ENCODE data around the gene EXPH5.
A peak's percentile ranks its signal among the peaks of the same experiment; 100 is the strongest.

The EXPH5 gene

GRCh38 chr11:108624196-108624925 is 30.8 kb upstream of the EXPH5 start:
- H3K27ac ChIP-seq = no peak overlapping the region
- no peaks in the 10 kb centered on the region for H3K79me2 ChIP-seq
- H3K9me3 ChIP-seq (ENCODE audit: control insufficient read depth, low read length) = no peaks in the 10 kb centered on the region
- H3K4me3 ChIP-seq (ENCODE audit: low read depth, low read length) = no peak overlapping the region
- no peaks in the 10 kb centered on the region for H3K4me1 ChIP-seq
- TF ChIP-seq CTCF (IDR thresholded peaks at IDR 0.05) = no peak
- no peak overlapping the region for H3K4me2 ChIP-seq (ENCODE audit: low read length)
- H3K9ac ChIP-seq = no peak overlapping the region
- H3K27me3 ChIP-seq (ENCODE audit: control insufficient read depth, insufficient read depth, low read length) = no peaks in the 10 kb centered on the region
- H3K36me3 ChIP-seq (ENCODE audit: control insufficient read depth, insufficient read depth, low read length) = no peaks in the 10 kb centered on the region
- H2AFZ ChIP-seq = peak overlapping the region; percentile 2

GRCh38 chr11:108622341-108622740 is 28.8 kb upstream of the EXPH5 start:
- no peaks in the 10 kb centered on the region for H3K4me1 ChIP-seq
- no peak overlapping the region for H3K27ac ChIP-seq
- no peak overlapping the region for H2AFZ ChIP-seq
- no peak overlapping the region for H3K4me3 ChIP-seq (ENCODE audit: low read depth, low read length)
- no peak overlapping the region for H3K9ac ChIP-seq
- no peaks in the 10 kb centered on the region for H3K27me3 ChIP-seq (ENCODE audit: control insufficient read depth, insufficient read depth, low read length)
- no peak for TF ChIP-seq CTCF (IDR thresholded peaks at IDR 0.05)
- H3K79me2 ChIP-seq = no peaks in the 10 kb centered on the region
- no peaks in the 10 kb centered on the region for H3K9me3 ChIP-seq (ENCODE audit: control insufficient read depth, low read length)
- H3K4me2 ChIP-seq (ENCODE audit: low read length) = no peak overlapping the region
- no peaks in the 10 kb centered on the region for H3K36me3 ChIP-seq (ENCODE audit: control insufficient read depth, insufficient read depth, low read length)

GRCh38 chr11:108620958-108621772 is 27.6 kb upstream of the EXPH5 start:
- Histone ChIP-seq H3K4me3 (ENCODE audit: low read depth, low read length) (no peak overlapping the region), H3K4me1 (no peaks in the 10 kb centered on the region), H3K4me2 (ENCODE audit: low read length) (no peak overlapping the region), H3K79me2 (no peaks in the 10 kb centered on the region), H3K27ac (no peak overlapping the region), H3K9me3 (ENCODE audit: control insufficient read depth, low read length) (no peaks in the 10 kb centered on the region), H3K9ac (no peak overlapping the region), H2AFZ (no peak overlapping the region), H3K36me3 (ENCODE audit: control insufficient read depth, insufficient read depth, low read length) (no peaks in the 10 kb centered on the region), H3K27me3 (ENCODE audit: control insufficient read depth, insufficient read depth, low read length) (no peaks in the 10 kb centered on the region)
- no peak for TF ChIP-seq CTCF (IDR thresholded peaks at IDR 0.05)

GRCh38 chr11:108618529-108618928 is 25.0 kb upstream of the EXPH5 start:
- no peaks in the 10 kb centered on the region for H3K79me2 ChIP-seq
- no peak overlapping the region for H3K9ac ChIP-seq
- no peaks in the 10 kb centered on the region for H3K27me3 ChIP-seq (ENCODE audit: control insufficient read depth, insufficient read depth, low read length)
- H3K4me1 ChIP-seq = no peaks in the 10 kb centered on the region
- no peak overlapping the region for H3K27ac ChIP-seq
- H3K4me3 ChIP-seq (ENCODE audit: low read depth, low read length) = no peak overlapping the region
- no peaks in the 10 kb centered on the region for H3K36me3 ChIP-seq (ENCODE audit: control insufficient read depth, insufficient read depth, low read length)
- H3K9me3 ChIP-seq (ENCODE audit: control insufficient read depth, low read length) = no peaks in the 10 kb centered on the region
- no peak overlapping the region for H2AFZ ChIP-seq
- no peak for TF ChIP-seq CTCF (IDR thresholded peaks at IDR 0.05)
- H3K4me2 ChIP-seq (ENCODE audit: low read length) = no peak overlapping the region
